Measurements from ENCODE around the gene NDST4. TPM values are rescaled to one million over a fixed set of nuclear protein-coding genes. Genes with fewer than 3 reads are reported as not detected.

The NDST4 gene
- total RNA-seq, 1 experiment from 2014 or later = not detected

GRCh38 chr4:114907568-114907967 lies 205.9 kb downstream of the NDST4 start:
- Mint-ChIP-seq H3K9me3 (no peaks in the 10 kb centered on the region), H3K4me3 (no peak overlapping the region), H3K36me3 (ENCODE audit: insufficient read depth in 1 of 3, low read depth in 3 of 3) (no peaks in the 10 kb centered on the region), H3K27me3 (ENCODE audit: low read depth) (no peaks in the 10 kb centered on the region), H3K4me1 (no peaks in the 10 kb centered on the region), H3K27ac (no peak overlapping the region; a peak in 3 of 7 replicates)
- Histone ChIP-seq H3K4ac (ENCODE audit: low read depth, low read length) (no peak overlapping the region), H2BK20ac (ENCODE audit: low read depth, low read length, poor library complexity, severe bottlenecking) (no peak overlapping the region), H3K23ac (ENCODE audit: insufficient read length, low read depth, low read length) (no peak overlapping the region), H2BK120ac (ENCODE audit: low read depth, low read length, poor library complexity, severe bottlenecking) (no peak overlapping the region), H2BK5ac (ENCODE audit: insufficient read length, low read length) (no peak overlapping the region), H2AK5ac (ENCODE audit: insufficient read length, low read length) (no peak overlapping the region), H4K8ac (replicated peaks; ENCODE audit: insufficient read length, low read depth, low read length) (no peak overlapping the region), H3T11ph (ENCODE audit: low read length) (no peak overlapping the region), H3K79me2 (ENCODE audit: insufficient read depth, low read length) (no peaks in the 10 kb centered on the region), H3K27ac (ENCODE audit: insufficient read length, low read depth, low read length) (no peak overlapping the region), H4K20me1 (ENCODE audit: control insufficient read depth, insufficient read depth, insufficient read length) (no peaks in the 10 kb centered on the region), H3K4me2 (ENCODE audit: insufficient read depth, insufficient read length, low read length) (no peak overlapping the region), H3K14ac (ENCODE audit: insufficient read depth, low read length) (no peak overlapping the region), H2BK15ac (ENCODE audit: low read depth, low read length) (no peak overlapping the region), H2BK12ac (ENCODE audit: insufficient read length, low read depth, low read length) (no peak overlapping the region), H3K56ac (ENCODE audit: insufficient read length, low read depth, low read length) (no peak overlapping the region), H4K5ac (ENCODE audit: insufficient read length, low read depth, low read length) (no peak overlapping the region), H3K9me3 (ENCODE audit: control insufficient read depth, low read depth, low read length) (no peaks in the 10 kb centered on the region), H3K79me1 (ENCODE audit: insufficient read depth, low read depth, low read length, poor library complexity, severe bottlenecking) (no peaks in the 10 kb centered on the region), H3K9ac (ENCODE audit: extremely low read depth, insufficient read length, low read length) (no peak overlapping the region), H3K23me2 (ENCODE audit: insufficient read length, low read depth, low read length, poor library complexity, severe bottlenecking) (no peaks in the 10 kb centered on the region), H3K27me3 (ENCODE audit: insufficient read depth, low read length) (no peaks in the 10 kb centered on the region), H3K18ac (ENCODE audit: insufficient read length, low read depth, low read length) (no peak overlapping the region), H2AFZ (ENCODE audit: low read length) (no peak overlapping the region), H3K4me1 (ENCODE audit: insufficient read depth, low read length) (no peaks in the 10 kb centered on the region), H4K91ac (ENCODE audit: insufficient read length, low read depth, low read length) (no peak overlapping the region)
- no peak for DNase-seq
- TF ChIP-seq CTCF (conservative IDR thresholded peaks at IDR 0.05) = no peak
- WGBS (ENCODE audit: extremely low coverage, insufficient read length, low lambda C conversion rate) = no CpG with 5 or more reads among the region's 2 CpGs

Measured in H9 (cell line).